ENCODE data around the gene CYBRD1.

Gene CYBRD1

GRCh38 chr2:171598713-171599319, 76.5 kb downstream of the CYBRD1 start:
- DNase-seq (ENCODE audit: extremely low read depth in 1 of 2, low read depth in 1 of 2), result no peak

- DNase-seq (ENCODE audit: extremely low read depth in 1 of 2, low read depth in 1 of 2), result no peak
Observed at GRCh38 chr2:171600126-171600525, 77.9 kb downstream of the CYBRD1 start.

GRCh38 chr2:171602352-171602751, 80.1 kb downstream of the CYBRD1 start:
- DNase-seq (ENCODE audit: extremely low read depth in 1 of 2, low read depth in 1 of 2), result no peak
